IMR-90 (cell line): ENCODE data around the gene TMTC1. TPM values are rescaled to one million over a fixed set of nuclear protein-coding genes. Genes with fewer than 3 reads are reported as not detected.

Experiments used
- ATAC-seq: fragments of 200-7000 bp; cut with Tn5 transposase; 2 replicates; pipeline ENCODE4 v1.9.1; 2020; ENCODE audit warnings: low read depth, mild to moderate bottlenecking, moderate library complexity
- BruUV-seq: library from RNA; stranded (reverse); fragments of 400-500 nt; replicated peaks from 2 replicates; lab custom pipeline; 2021; lab: Mats Ljungman, UMichigan
- CTCF ChIA-PET: fragments of 300-600 bp; formaldehyde crosslinking; extraction: SDS; loops from one replicate; lab custom pipeline; 2021; ENCODE audit warnings: antibody characterized with exemption; lab: Yijun Ruan, JAX
- POLR2A ChIA-PET: fragments of 300-600 bp; sonication (Branson Sonifier 250); formaldehyde crosslinking; loops from one replicate; lab custom pipeline; 2022; ENCODE audit warnings: antibody characterized with exemption; ENCODE audit not compliant: unreplicated experiment; lab: Charles Lee
- DNase-seq: peaks from one replicate; pipeline ENCODE4 v3.0.0; 2013
- H2AFZ ChIP-seq: replicated peaks from 2 replicates; pipeline ENCODE3; 2013; ENCODE audit warnings: low read length, mild to moderate bottlenecking; ENCODE audit not compliant: poor library complexity
- H2AK5ac ChIP-seq: 2 replicates; pipeline ENCODE4 v1.6.1; 2013; ENCODE audit warnings: low read depth, low read length, inconsistent platforms
- H2AK9ac ChIP-seq: replicated peaks from 2 replicates; pipeline ENCODE3; 2013; ENCODE audit warnings: mild to moderate bottlenecking, low read depth, low read length, moderate library complexity; ENCODE audit not compliant: poor library complexity
- H2BK120ac ChIP-seq: 2 replicates; pipeline ENCODE4 v1.6.1; 2013; ENCODE audit warnings: low read depth, low read length, inconsistent platforms
- H2BK15ac ChIP-seq: 3 replicates; pipeline ENCODE4 v1.6.1; 2013; ENCODE audit warnings: low read depth, low read length, inconsistent platforms
- H2BK20ac ChIP-seq: 2 replicates; pipeline ENCODE4 v1.6.1; 2013; ENCODE audit warnings: low read depth, mild to moderate bottlenecking, inconsistent platforms, low read length, moderate library complexity
- H2BK5ac ChIP-seq: 2 replicates; pipeline ENCODE4 v1.6.1; 2013; ENCODE audit warnings: mild to moderate bottlenecking, low read depth, low read length, inconsistent platforms; ENCODE audit not compliant: poor library complexity, severe bottlenecking
- H3K14ac ChIP-seq: replicated peaks from 2 replicates; pipeline ENCODE4 v1.6.1; 2013; ENCODE audit warnings: low read depth, low read length, inconsistent platforms
- H3K18ac ChIP-seq: 2 replicates; pipeline ENCODE4 v1.6.1; 2013; ENCODE audit warnings: low read depth, low read length, control low read depth
- H3K23ac ChIP-seq: 2 replicates; pipeline ENCODE4 v1.6.1; 2013; ENCODE audit warnings: low read depth, low read length, inconsistent platforms
- H3K27ac ChIP-seq: 2 replicates; pipeline ENCODE4 v1.5.1; 2013; ENCODE audit warnings: mild to moderate bottlenecking, control low read depth, low read length; ENCODE audit not compliant: insufficient read depth
- H3K27me3 ChIP-seq: 2 replicates; pipeline ENCODE4 v1.6.1; 2013; ENCODE audit warnings: low read length; ENCODE audit not compliant: control insufficient read depth, insufficient read depth
- H3K36me3 ChIP-seq: 2 replicates; pipeline ENCODE4 v1.6.1; 2013; ENCODE audit warnings: low read length, mixed read lengths; ENCODE audit not compliant: control insufficient read depth, insufficient read depth
- H3K4ac ChIP-seq: 2 replicates; pipeline ENCODE4 v1.6.1; 2013; ENCODE audit warnings: low read depth, low read length, inconsistent platforms
- H3K4me1 ChIP-seq: 2 replicates; pipeline ENCODE4 v1.6.1; 2013; ENCODE audit warnings: low read length, mixed read lengths; ENCODE audit not compliant: control insufficient read depth, insufficient read depth
- H3K4me2 ChIP-seq: 2 replicates; pipeline ENCODE4 v1.6.1; 2013; ENCODE audit warnings: low read depth, mild to moderate bottlenecking, control low read depth, low read length, moderate library complexity
- H3K4me3 ChIP-seq: 2 replicates; pipeline ENCODE4 v1.5.1; 2013; ENCODE audit warnings: low read depth, mild to moderate bottlenecking, control low read depth, low read length, moderate library complexity; ENCODE audit not compliant: insufficient read depth
- H3K56ac ChIP-seq: 2 replicates; pipeline ENCODE4 v1.6.1; 2013; ENCODE audit warnings: low read length, inconsistent platforms; ENCODE audit not compliant: insufficient read depth; ENCODE audit errors: extremely low read depth
- H3K79me1 ChIP-seq, 2 experiments: 2 replicates each; pipeline ENCODE4 v1.6.1; 2013; ENCODE audit warnings: low read length in 2 of 2, inconsistent platforms in 1 of 2, low read depth in 1 of 2
- H3K9ac ChIP-seq: 2 replicates; pipeline ENCODE4 v1.6.1; 2013; ENCODE audit warnings: low read depth, low read length, control low read depth
- H3K9me1 ChIP-seq: 2 replicates; pipeline ENCODE4 v1.6.1; 2013; ENCODE audit warnings: low read length, inconsistent platforms; ENCODE audit not compliant: insufficient read depth
- H3K9me3 ChIP-seq: 2 replicates; pipeline ENCODE4 v1.6.1; 2013; ENCODE audit warnings: low read length; ENCODE audit not compliant: control insufficient read depth, insufficient read depth
- H4K20me1 ChIP-seq: 2 replicates; pipeline ENCODE4 v1.6.1; 2013; ENCODE audit warnings: low read length, inconsistent platforms; ENCODE audit not compliant: insufficient read depth
- H4K5ac ChIP-seq: 2 replicates; pipeline ENCODE4 v1.6.1; 2013; ENCODE audit warnings: mild to moderate bottlenecking, low read depth, low read length, control low read depth
- H4K8ac ChIP-seq, 2 experiments: 2 replicates each; pipeline ENCODE4 v1.6.1; 2013; ENCODE audit warnings: low read depth in 2 of 2, low read length in 2 of 2, control low read depth in 1 of 2, inconsistent platforms in 1 of 2
- H4K91ac ChIP-seq: 2 replicates; pipeline ENCODE4 v1.6.1; 2013; ENCODE audit warnings: low read depth, low read length, inconsistent platforms; ENCODE audit not compliant: insufficient read depth
- BHLHE40 ChIP-seq: fragments of 150-350 bp; IDR thresholded peaks from 2 replicates; pipeline ENCODE4 v1.6.1; 2016; ENCODE audit warnings: mild to moderate bottlenecking, low read depth, low read length
- CEBPB ChIP-seq: IDR thresholded peaks from 2 replicates; pipeline ENCODE4 v1.6.1; 2012; ENCODE audit warnings: low read depth, low read length, improper control_type of control experiment
- CHD1 ChIP-seq: IDR thresholded peaks from 2 replicates; pipeline ENCODE4 v1.6.1; 2012; ENCODE audit warnings: low read depth, low read length, improper control_type of control experiment
- CTCF ChIP-seq: conservative IDR thresholded peaks from 2 replicates; pipeline ENCODE4 v1.5.1; 2012; ENCODE audit warnings: mild to moderate bottlenecking, low read depth, low read length, improper control_type of control experiment
- ELK1 ChIP-seq: fragments of 150-350 bp; IDR thresholded peaks from 2 replicates; pipeline ENCODE4 v1.6.1; 2016; ENCODE audit warnings: low read depth, mild to moderate bottlenecking, low read length, moderate library complexity, borderline replicate concordance
- FOS ChIP-seq: fragments of 150-350 bp; IDR thresholded peaks from 2 replicates; pipeline ENCODE4 v1.6.1; 2016; ENCODE audit warnings: low read depth, low read length
- MAFK ChIP-seq: IDR thresholded peaks from 2 replicates; pipeline ENCODE4 v1.6.1; 2012; ENCODE audit warnings: low read depth, low read length, improper control_type of control experiment
- MAZ ChIP-seq: IDR thresholded peaks from 2 replicates; pipeline ENCODE4 v1.6.1; 2012; ENCODE audit warnings: low read depth, mild to moderate bottlenecking, low read length, improper control_type of control experiment, moderate library complexity, borderline replicate concordance
- MXI1 ChIP-seq: IDR thresholded peaks from 2 replicates; pipeline ENCODE4 v1.6.1; 2012; ENCODE audit warnings: low read depth, mild to moderate bottlenecking, low read length, moderate library complexity, borderline replicate concordance
- NFE2L2 ChIP-seq: fragments of 150-350 bp; IDR thresholded peaks from 2 replicates; pipeline ENCODE4 v1.6.1; 2016; ENCODE audit warnings: low read depth, mild to moderate bottlenecking, low read length
- POLR2A ChIP-seq: IDR thresholded peaks from 2 replicates; pipeline ENCODE4 v1.6.1; 2012; ENCODE audit warnings: mild to moderate bottlenecking, low read depth, low read length
- RAD21 ChIP-seq: IDR thresholded peaks from 2 replicates; pipeline ENCODE4 v1.6.1; 2012; ENCODE audit warnings: low read length, improper control_type of control experiment
- RCOR1 ChIP-seq: IDR thresholded peaks from 2 replicates; pipeline ENCODE4 v1.6.1; 2012; ENCODE audit warnings: mild to moderate bottlenecking, low read length, improper control_type of control experiment; ENCODE audit not compliant: insufficient replicate concordance
- RFX5 ChIP-seq: IDR thresholded peaks from 2 replicates; pipeline ENCODE4 v1.8.0; 2012; ENCODE audit warnings: low read depth, mild to moderate bottlenecking, low read length, moderate library complexity
- SMC3 ChIP-seq: fragments of 150-350 bp; IDR thresholded peaks from 2 replicates; pipeline ENCODE4 v1.6.1; 2016; ENCODE audit warnings: low read depth, mild to moderate bottlenecking, antibody characterized with exemption, low read length, moderate library complexity
- USF2 ChIP-seq: fragments of 150-350 bp; IDR thresholded peaks from 2 replicates; pipeline ENCODE4 v1.6.1; 2017; ENCODE audit warnings: mild to moderate bottlenecking, antibody characterized with exemption, low read length, low read depth
- WGBS, 2 experiments: methylation state at CpG; one replicate each; pipeline versions ENCODE4 v1.1.5 to v1.1.7; 2013; ENCODE audit warnings: missing lambda C conversion rate in 2 of 2; ENCODE audit not compliant: insufficient read length in 1 of 2; ENCODE audit errors: extremely low coverage in 2 of 2; 5-methylcytosine and 5-hydroxymethylcytosine counted together
- dilution Hi-C: fragments of 300-500 bp; cut with HindIII; formaldehyde crosslinking; loops from one replicate; pipeline ENCODE4 v1.14.3; 2018; ENCODE audit warnings: low sequenced_read_pairs; ENCODE audit not compliant: unreplicated experiment
- in situ Hi-C: fragments of 300-500 bp; cut with MboI; formaldehyde crosslinking; loops from 3 replicates; pipeline ENCODE4 v1.14.3; 2019; ENCODE audit warnings: low sequenced_read_pairs, inconsistent platforms, mixed read lengths
- intact Hi-C: fragments of 100-400 bp; cut with micrococcal nuclease; formaldehyde crosslinking; loops from 2 replicates; pipeline ENCODE4 v1.10.0; 2022
- polyA plus RNA-seq, 3 experiments: library from polyadenylated mRNA; depleted of rRNA; stranded (reverse); fragments of >200 nt; gene quantifications; 2 replicates each; pipeline ENCODE4 v1.2.3, GENCODE V29; 2012; ENCODE audit warnings: low replicate concordance in 1 of 3
- total RNA-seq: library from RNA; depleted of rRNA; stranded (reverse); fragments of >200 nt; gene quantifications from 2 replicates; pipeline ENCODE4 v1.2.3, GENCODE V29; 2012

Gene TMTC1
- total and polyA plus RNA-seq, 2 of the 4 experiments (the other 2 are of a cell fraction) = 12.5 to 36.4 TPM

GRCh38 chr12:29660847-29661246 is 122.9 kb downstream of the TMTC1 start:
- Histone ChIP-seq H2BK15ac (no peak overlapping the region), H3K23ac (no peak overlapping the region), H2BK120ac (no peak overlapping the region), H3K36me3 (peaks cover 10% of the 10 kb centered on the region; the same call in 1 of the 2 replicates), H3K4me3 (no peak overlapping the region), H3K79me1 (no peaks in the 10 kb centered on the region; a peak in 2 of 4 replicates), H3K9me3 (no peaks in the 10 kb centered on the region), H3K4me2 (no peak overlapping the region), H2AK5ac (no peak overlapping the region), H4K91ac (no peak overlapping the region), H4K5ac (no peak overlapping the region), H2AK9ac (no peak overlapping the region), H2BK5ac (no peak overlapping the region), H3K18ac (no peak overlapping the region), H4K20me1 (no peaks in the 10 kb centered on the region), H4K8ac (no peak overlapping the region), H3K9me1 (0 out of 2 replicates have a peak, but pooled peaks cover 3% of the 10 kb centered on the region), H3K27me3 (no peaks in the 10 kb centered on the region), H2BK20ac (no peak overlapping the region), H3K4ac (no peak overlapping the region), H3K14ac (no peak overlapping the region), H3K9ac (no peak overlapping the region), H3K27ac (no peak overlapping the region), H3K56ac (no peak overlapping the region), H2AFZ (no peak overlapping the region), H3K4me1 (no peaks in the 10 kb centered on the region)
- ATAC-seq (no peak), DNase-seq (no peak)
- BruUV-seq = no TSS peak
- TF ChIP-seq NFE2L2 (no peak), SMC3 (no peak), ELK1 (no peak), USF2 (no peak), MAFK (no peak), POLR2A (no peak), MXI1 (no peak), MAZ (no peak), FOS (no peak), BHLHE40 (no peak), CTCF (no peak), CEBPB (no peak), RAD21 (no peak), CHD1 (no peak), RCOR1 (no peak), RFX5 (no peak)
- intact Hi-C loops = no loop called here
- ChIA-PET POLR2A (no interaction called here), CTCF (no interaction called here)
- in situ Hi-C loops = no loop called here
- dilution Hi-C loops = no loop called here
- WGBS, 2 experiments = 100% methylated on average over 1 of the region's 6 CpGs; no CpG with 5 or more reads in 1 of the 2 experiments
